IPS-NIHi7 (cell line): ENCODE data around the gene DOCK2.
A peak's percentile ranks its signal among the peaks of the same experiment; 100 is the strongest.
"Not testable (repeated sequence)": the region's sequence is repeated elsewhere in the genome, so short reads cannot be mapped to it uniquely, and the experiment has no call there.

ENCODE experiments used
- DNase-seq: peaks from one replicate; pipeline ENCODE4 v3.0.0; 2012; ENCODE audit warnings: mixed read lengths; ENCODE audit errors: extremely low spot score

Gene DOCK2

GRCh38 chr5:170094329-170094728 is 457.3 kb downstream of the DOCK2 start:
- DNase-seq, result not testable (repeated sequence)

GRCh38 chr5:170095646-170096045 is 458.6 kb downstream of the DOCK2 start:
- no peak for DNase-seq

GRCh38 chr5:170097934-170098333 is 460.9 kb downstream of the DOCK2 start:
- no peak for DNase-seq

GRCh38 chr5:170100066-170100943 is 463.2 kb downstream of the DOCK2 start:
- peak; percentile 83 for DNase-seq

GRCh38 chr5:170103447-170103846 is 466.4 kb downstream of the DOCK2 start:
- no peak for DNase-seq

GRCh38 chr5:170104299-170104698 is 467.2 kb downstream of the DOCK2 start:
- no peak for DNase-seq

- no peak for DNase-seq
Measured at GRCh38 chr5:170104710-170105109, 467.6 kb downstream of the DOCK2 start.

- no peak for DNase-seq
Measured at GRCh38 chr5:170105642-170106611, 468.9 kb downstream of the DOCK2 start, which contains the start of gene FOXI1. Gene FOXI1, plus strand, starts transcription at chr5:170105897. Its CDS starts 61 bp downstream, at chr5:170105958.

GRCh38 chr5:170107674-170108073 is 470.6 kb downstream of the DOCK2 start:
- no peak for DNase-seq

GRCh38 chr5:170108266-170108785 is 471.3 kb downstream of the DOCK2 start:
- no peak for DNase-seq

- DNase-seq, result no peak
Measured at GRCh38 chr5:170109059-170110031, 472.3 kb downstream of the DOCK2 start.

GRCh38 chr5:170110403-170111087 is 473.5 kb downstream of the DOCK2 start:
- DNase-seq, result no peak

- DNase-seq, result no peak
Measured at GRCh38 chr5:170111088-170111785, 474.2 kb downstream of the DOCK2 start.

GRCh38 chr5:170112876-170113521 is 475.9 kb downstream of the DOCK2 start:
- peak; percentile 63 for DNase-seq

GRCh38 chr5:170113522-170113900 is 476.4 kb downstream of the DOCK2 start:
- no peak for DNase-seq

GRCh38 chr5:170114271-170114670 is 477.2 kb downstream of the DOCK2 start:
- no peak for DNase-seq

- DNase-seq, result no peak
Measured at GRCh38 chr5:170115925-170116324, 478.9 kb downstream of the DOCK2 start.

GRCh38 chr5:170117736-170118135 is 480.7 kb downstream of the DOCK2 start:
- no peak for DNase-seq

- no peak for DNase-seq
Measured at GRCh38 chr5:170120576-170120975, 483.5 kb downstream of the DOCK2 start.
